Testis (tissue), 3 donors: ENCODE data around the gene ARHGEF16. TPM values are rescaled to one million over a fixed set of nuclear protein-coding genes. Genes with fewer than 3 reads are reported as not detected.

Experiments used
- DNase-seq: peaks from one replicate; pipeline ENCODE4 v3.0.0-alpha.2; 2019
- H3K27ac ChIP-seq, 2 donors: fragments of 200-600 bp; sonication (generic); one replicate each; pipeline ENCODE4 v1.5.1; 2019
- H3K27me3 ChIP-seq: fragments of 200-600 bp; sonication (generic); one replicate; pipeline ENCODE4 v1.5.1; 2019
- H3K36me3 ChIP-seq: fragments of 200-600 bp; sonication (generic); one replicate; pipeline ENCODE4 v1.5.1; 2017; ENCODE audit warnings: low read depth; ENCODE audit errors: missing control alignments
- H3K4me1 ChIP-seq: fragments of 200-600 bp; sonication (generic); one replicate; pipeline ENCODE4 v1.5.1; 2019
- H3K4me3 ChIP-seq, 2 donors: fragments of 200-600 bp; sonication (generic); one replicate each; pipeline ENCODE4 v1.5.1; 2017 to 2019
- H3K9me3 ChIP-seq: fragments of 200-600 bp; sonication (generic); one replicate; pipeline ENCODE4 v1.5.1; 2017
- POLR2A ChIP-seq: fragments of 450-650 bp; IDR thresholded peaks from one replicate; pipeline ENCODE4 v1.6.1; 2017; ENCODE audit warnings: antibody characterized with exemption, mild to moderate bottlenecking, moderate library complexity
- WGBS, 2 donors: methylation state at CpG; one replicate each; pipeline ENCODE4 v1.1.5; 2018; 5-methylcytosine and 5-hydroxymethylcytosine counted together
- intact Hi-C: fragments of 100-400 bp; cut with DNase I; formaldehyde crosslinking; loops from one replicate; pipeline ENCODE4 v1.15.1; 2023; ENCODE audit warnings: low total_unique reads
- polyA plus RNA-seq: library from polyadenylated mRNA; stranded (reverse); fragments of 350-450 nt; fragmentation: Illumina TruSeq; extraction: RNeasy Lipid Tissue Mini Kit (QIAGEN cat#74804); gene quantifications from one replicate; pipeline ENCODE4 v1.2.3, GENCODE V29; 2014; ENCODE audit warnings: low read depth, low replicate concordance; ENCODE audit not compliant: insufficient read depth
- total RNA-seq, 2 donors: library from RNA; depleted of rRNA; stranded (reverse); fragments of >200 nt; gene quantifications; one replicate each; pipeline ENCODE4 v1.2.3, GENCODE V29; 2016
- TF ChIP-seq, protein P1 (sequence below), 3 experiments: fragments of 450-650 bp in 2 of 3; fragments of 200-600 bp in 1 of 3; sonication (generic) in 1 of 3; IDR thresholded peaks; one replicate each; pipeline ENCODE4 v1.5.1; 2016 to 2019; ENCODE audit warnings: antibody characterized with exemption in 3 of 3, mild to moderate bottlenecking in 2 of 3, moderate library complexity in 1 of 3

Gene ARHGEF16
- total and polyA plus RNA-seq, 3 donors from 2014 or later = 5.7 to 25.7 (median 17.1) TPM

DNA sequence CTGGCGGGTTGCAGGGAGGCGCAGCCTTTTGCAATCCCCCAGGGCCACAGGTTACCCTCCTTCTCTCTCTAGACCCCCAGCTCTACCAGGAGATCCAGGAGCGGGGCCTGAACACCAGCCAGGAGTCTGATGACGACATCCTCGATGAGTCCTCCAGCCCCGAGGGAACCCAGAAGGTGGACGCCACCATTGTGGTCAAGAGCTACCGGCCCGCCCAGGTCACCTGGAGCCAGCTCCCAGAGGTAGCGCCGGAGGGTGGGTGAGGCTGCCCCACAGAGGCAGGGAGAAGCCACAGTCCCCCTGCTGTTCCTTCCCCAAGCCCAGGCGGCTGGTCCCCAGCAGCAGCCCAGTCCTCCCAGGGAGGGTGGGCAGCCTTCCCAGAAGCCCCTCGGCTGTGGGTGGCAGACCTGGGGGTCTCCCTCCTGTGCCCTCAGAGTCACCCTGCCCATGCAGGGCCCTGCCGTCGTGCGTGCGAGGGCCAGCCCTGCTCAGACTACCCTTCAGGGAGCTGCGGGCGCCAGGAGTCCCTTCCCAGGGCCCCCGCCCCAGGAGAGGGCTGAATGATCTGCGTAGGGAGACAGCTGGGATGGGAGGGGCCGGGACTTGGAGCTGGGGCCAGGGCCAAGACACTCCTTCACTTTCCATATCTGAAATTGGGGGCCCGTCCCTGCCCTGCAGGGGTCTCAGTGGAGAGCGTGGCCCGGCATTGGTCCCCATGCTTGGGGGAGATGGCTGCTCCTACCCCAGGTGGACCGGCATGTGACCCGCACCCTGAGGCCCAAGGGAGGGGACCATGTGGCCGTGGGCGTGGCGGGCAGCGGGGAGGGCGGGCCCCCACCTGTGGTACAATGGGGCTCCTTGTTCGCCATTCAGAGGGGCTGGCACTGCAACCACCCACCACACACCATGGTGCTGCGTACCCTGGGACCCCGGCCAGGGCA lies 12.9 kb downstream of the ARHGEF16 start:
- H3K9me3 ChIP-seq = no peaks in the 10 kb centered on the region
- no peak overlapping the region for H3K27ac ChIP-seq
- no peak overlapping the region for H3K4me3 ChIP-seq
- DNase-seq = no peak
- no peaks in the 10 kb centered on the region for H3K27me3 ChIP-seq
- no peaks in the 10 kb centered on the region for H3K36me3 ChIP-seq
- peaks cover 17% of the 10 kb centered on the region for H3K4me1 ChIP-seq
- WGBS, 2 donors = 77 to 81% methylated on average over 8 to 34 of the region's 35 CpGs
- TF ChIP-seq POLR2A = no peak
- TF ChIP-seq, protein P1, sequence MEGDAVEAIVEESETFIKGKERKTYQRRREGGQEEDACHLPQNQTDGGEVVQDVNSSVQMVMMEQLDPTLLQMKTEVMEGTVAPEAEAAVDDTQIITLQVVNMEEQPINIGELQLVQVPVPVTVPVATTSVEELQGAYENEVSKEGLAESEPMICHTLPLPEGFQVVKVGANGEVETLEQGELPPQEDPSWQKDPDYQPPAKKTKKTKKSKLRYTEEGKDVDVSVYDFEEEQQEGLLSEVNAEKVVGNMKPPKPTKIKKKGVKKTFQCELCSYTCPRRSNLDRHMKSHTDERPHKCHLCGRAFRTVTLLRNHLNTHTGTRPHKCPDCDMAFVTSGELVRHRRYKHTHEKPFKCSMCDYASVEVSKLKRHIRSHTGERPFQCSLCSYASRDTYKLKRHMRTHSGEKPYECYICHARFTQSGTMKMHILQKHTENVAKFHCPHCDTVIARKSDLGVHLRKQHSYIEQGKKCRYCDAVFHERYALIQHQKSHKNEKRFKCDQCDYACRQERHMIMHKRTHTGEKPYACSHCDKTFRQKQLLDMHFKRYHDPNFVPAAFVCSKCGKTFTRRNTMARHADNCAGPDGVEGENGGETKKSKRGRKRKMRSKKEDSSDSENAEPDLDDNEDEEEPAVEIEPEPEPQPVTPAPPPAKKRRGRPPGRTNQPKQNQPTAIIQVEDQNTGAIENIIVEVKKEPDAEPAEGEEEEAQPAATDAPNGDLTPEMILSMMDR (IDR thresholded peaks at IDR 0.05) = no peak
- intact Hi-C loops = no loop called here

DNA sequence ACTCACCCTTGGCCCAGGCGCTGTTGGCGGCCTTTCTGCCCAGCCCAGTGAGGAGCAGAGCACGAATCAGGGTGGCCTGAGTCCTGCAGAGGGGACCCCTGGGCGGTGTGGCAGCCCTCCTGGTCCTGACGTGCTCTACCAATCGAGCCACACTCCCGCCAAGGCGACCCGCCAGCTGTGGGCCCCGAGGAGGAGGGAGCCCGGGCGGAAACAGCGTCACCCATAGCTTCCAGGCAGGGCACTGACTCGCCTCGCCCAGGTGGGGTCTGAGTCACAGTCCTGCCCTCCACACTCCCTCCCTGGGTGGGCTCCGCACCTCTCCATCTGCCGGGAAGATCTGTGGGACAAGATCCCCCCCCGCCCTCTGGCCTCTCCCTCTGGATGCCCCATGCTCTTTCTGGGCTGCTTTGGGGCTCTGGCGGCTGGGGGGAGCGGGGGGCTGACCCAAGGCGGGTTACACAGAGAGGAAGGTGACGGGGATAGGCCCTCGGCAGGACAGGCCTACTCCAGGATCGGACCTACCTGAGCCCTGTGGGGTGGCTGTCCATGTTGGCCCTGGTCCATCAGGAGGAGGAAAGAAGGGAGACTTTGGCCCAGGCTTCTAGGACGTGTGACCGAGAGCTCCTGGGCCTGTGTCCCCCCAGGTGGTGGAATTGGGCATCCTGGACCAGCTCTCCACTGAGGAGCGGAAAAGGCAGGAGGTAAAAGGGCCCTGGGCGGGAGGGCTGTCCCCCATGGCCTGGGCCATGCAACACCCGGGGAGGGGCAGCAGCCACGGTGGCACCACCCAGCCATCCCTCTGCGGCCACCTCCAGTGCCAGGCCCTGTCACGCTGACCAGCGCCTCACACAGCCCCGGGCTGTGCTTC lies 14.0 kb downstream of the ARHGEF16 start:
- no peaks in the 10 kb centered on the region for H3K36me3 ChIP-seq
- intact Hi-C loops = no loop called here
- no peak overlapping the region for H3K4me3 ChIP-seq
- peaks cover 17% of the 10 kb centered on the region for H3K4me1 ChIP-seq
- H3K27ac ChIP-seq = no peak overlapping the region
- DNase-seq = no peak
- 88 to 90% methylated on average over 32 to 34 of the region's 34 CpGs for WGBS, 2 donors
- no peaks in the 10 kb centered on the region for H3K27me3 ChIP-seq
- no peaks in the 10 kb centered on the region for H3K9me3 ChIP-seq
- TF ChIP-seq, protein P1 (IDR thresholded peaks at IDR 0.05) = no peak
- no peak for TF ChIP-seq POLR2A

DNA sequence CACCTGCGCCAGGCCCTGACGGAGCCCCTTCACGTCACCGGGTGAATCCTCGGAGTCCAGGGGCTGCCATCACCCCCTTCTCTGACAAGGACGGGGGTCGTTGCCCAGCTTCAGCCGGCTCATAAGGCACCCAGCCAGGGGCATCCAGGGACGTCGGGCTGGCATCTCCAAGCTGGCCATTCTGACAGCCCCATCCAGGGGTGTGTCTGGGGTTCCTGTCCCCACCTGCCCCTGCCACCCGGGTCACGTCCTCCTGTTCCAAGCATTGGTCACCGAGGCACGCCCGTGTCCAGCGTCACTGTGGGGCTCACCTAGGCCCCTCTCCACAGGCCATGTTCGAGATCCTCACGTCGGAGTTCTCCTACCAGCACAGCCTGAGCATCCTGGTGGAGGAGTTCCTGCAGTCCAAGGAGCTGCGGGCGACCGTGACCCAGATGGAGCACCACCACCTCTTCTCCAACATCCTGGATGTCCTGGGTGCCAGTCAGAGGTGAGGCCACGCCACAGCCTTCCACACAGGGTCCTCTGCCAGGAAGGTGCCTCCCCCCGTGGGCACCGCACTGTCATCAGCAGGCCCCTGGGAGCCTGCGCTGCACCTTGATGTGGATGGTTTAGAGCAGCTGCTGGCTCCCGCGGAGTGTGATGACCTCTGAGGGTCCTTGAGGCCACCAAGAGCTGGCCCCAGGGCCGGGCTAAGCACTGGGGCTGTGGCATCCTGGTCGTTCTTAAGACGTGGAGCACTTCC lies 14.8 kb downstream of the ARHGEF16 start:
- H3K9me3 ChIP-seq = no peaks in the 10 kb centered on the region
- DNase-seq = no peak
- no peaks in the 10 kb centered on the region for H3K36me3 ChIP-seq
- TF ChIP-seq POLR2A = no peak
- TF ChIP-seq, protein P1 (IDR thresholded peaks at IDR 0.05) = no peak
- no peak overlapping the region for H3K27ac ChIP-seq
- H3K4me3 ChIP-seq = no peak overlapping the region
- 91 to 94% methylated on average over 4 to 29 of the region's 31 CpGs for WGBS, 2 donors
- intact Hi-C loops = no loop called here
- H3K27me3 ChIP-seq = no peaks in the 10 kb centered on the region
- H3K4me1 ChIP-seq = peaks cover 17% of the 10 kb centered on the region

DNA sequence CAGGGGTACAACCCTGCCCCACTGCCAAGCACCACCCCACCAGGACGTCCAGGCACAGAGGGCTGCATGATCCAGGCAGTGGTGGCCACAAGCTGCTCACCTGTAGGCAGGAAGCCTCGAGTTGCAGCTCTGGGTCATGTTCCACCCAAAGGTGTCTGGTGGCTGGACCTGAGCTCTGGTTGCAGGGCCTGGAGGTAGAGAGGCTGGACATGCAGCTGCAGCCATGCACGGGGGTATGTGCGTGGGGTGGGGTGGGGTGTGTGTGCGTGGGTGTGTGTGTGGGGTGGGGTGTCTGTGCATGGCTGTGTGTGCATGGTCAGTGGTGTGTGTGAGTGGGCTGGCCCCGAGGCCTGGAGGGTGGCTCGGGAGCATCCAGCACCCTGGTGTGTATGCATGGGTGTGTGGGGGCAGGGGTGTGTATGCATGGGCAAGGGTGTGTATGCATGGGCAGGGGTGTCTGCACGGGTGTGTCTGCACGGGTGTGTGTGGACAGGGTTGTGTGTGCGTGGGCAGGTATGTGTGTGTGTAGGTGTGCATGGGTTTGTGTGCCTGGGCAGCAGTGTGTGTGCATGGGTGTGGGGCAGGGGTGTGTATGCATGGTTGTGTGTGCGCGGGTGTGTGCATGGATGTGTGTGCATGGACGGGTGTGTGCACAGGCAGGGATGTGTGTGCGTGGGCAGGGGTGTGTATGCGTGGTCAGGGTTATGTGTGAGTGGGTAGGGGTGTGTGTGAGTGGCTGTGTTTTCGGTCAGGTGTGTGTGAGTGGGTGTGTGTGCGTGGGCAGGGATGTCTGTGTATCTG lies 15.6 kb downstream of the ARHGEF16 start:
- intact Hi-C loops = no loop called here

More for the DNA sequence above, 15.6 kb downstream of the ARHGEF16 start:
- no peaks in the 10 kb centered on the region for H3K27me3 ChIP-seq
- H3K27ac ChIP-seq = no peak overlapping the region
- H3K4me1 ChIP-seq = peaks cover 17% of the 10 kb centered on the region
- 86 to 91% methylated on average over 16 to 17 of the region's 17 CpGs for WGBS, 2 donors
- no peak overlapping the region for H3K4me3 ChIP-seq
- no peak for TF ChIP-seq POLR2A
- TF ChIP-seq, protein P1 (IDR thresholded peaks at IDR 0.05) = no peak
- no peak for DNase-seq
- H3K36me3 ChIP-seq = no peaks in the 10 kb centered on the region
- H3K9me3 ChIP-seq = no peaks in the 10 kb centered on the region
